ENCODE results near the gene ASB2. TPM values are rescaled to one million over a fixed set of nuclear protein-coding genes. Genes with fewer than 3 reads are reported as not detected.

ASB2 gene
- total RNA-seq, 1 experiment from 2014 or later, result 0.35 TPM

GRCh38 chr14:94020267-94020666 lies 43.9 kb upstream of the ASB2 start:
- Histone ChIP-seq H3K23ac (ENCODE audit: insufficient read length, low read depth, low read length) (no peak overlapping the region), H4K8ac (replicated peaks; ENCODE audit: insufficient read length, low read depth, low read length) (no peak overlapping the region), H4K20me1 (ENCODE audit: control insufficient read depth, insufficient read depth, insufficient read length) (no peaks in the 10 kb centered on the region), H2BK20ac (ENCODE audit: low read depth, low read length, poor library complexity, severe bottlenecking) (no peak overlapping the region), H4K5ac (ENCODE audit: insufficient read length, low read depth, low read length) (no peak overlapping the region), H2AK5ac (ENCODE audit: insufficient read length, low read length) (no peak overlapping the region), H3K23me2 (ENCODE audit: insufficient read length, low read depth, low read length, poor library complexity, severe bottlenecking) (no peaks in the 10 kb centered on the region), H3K4me1 (ENCODE audit: insufficient read depth, low read length) (no peaks in the 10 kb centered on the region; the same call in 1 of the 2 replicates), H3K18ac (ENCODE audit: insufficient read length, low read depth, low read length) (no peak overlapping the region), H3T11ph (ENCODE audit: low read length) (no peak overlapping the region), H3K4me2 (ENCODE audit: insufficient read depth, insufficient read length, low read length) (no peak overlapping the region), H3K14ac (ENCODE audit: insufficient read depth, low read length) (no peak overlapping the region), H3K4ac (ENCODE audit: low read depth, low read length) (no peak overlapping the region), H2BK120ac (ENCODE audit: low read depth, low read length, poor library complexity, severe bottlenecking) (no peak overlapping the region), H2BK5ac (ENCODE audit: insufficient read length, low read length) (no peak overlapping the region), H2BK12ac (ENCODE audit: insufficient read length, low read depth, low read length) (no peak overlapping the region), H4K91ac (ENCODE audit: insufficient read length, low read depth, low read length) (no peak overlapping the region), H3K27ac (ENCODE audit: insufficient read length, low read depth, low read length) (no peak overlapping the region), H3K9me3 (ENCODE audit: control insufficient read depth, low read depth, low read length) (no peaks in the 10 kb centered on the region), H3K79me2 (ENCODE audit: insufficient read depth, low read length) (no peaks in the 10 kb centered on the region), H3K27me3 (ENCODE audit: insufficient read depth, low read length) (no peaks in the 10 kb centered on the region), H3K9ac (ENCODE audit: extremely low read depth, insufficient read length, low read length) (no peak overlapping the region), H2BK15ac (ENCODE audit: low read depth, low read length) (no peak overlapping the region), H2AFZ (ENCODE audit: low read length) (no peak overlapping the region), H3K79me1 (ENCODE audit: insufficient read depth, low read depth, low read length, poor library complexity, severe bottlenecking) (no peaks in the 10 kb centered on the region), H3K56ac (ENCODE audit: insufficient read length, low read depth, low read length) (no peak overlapping the region)
- no peak for TF ChIP-seq CTCF (conservative IDR thresholded peaks at IDR 0.05)
- peaks cover 12% of the 10 kb centered on the region for H3K27me3 Mint-ChIP-seq (ENCODE audit: low read depth)
- H3K4me3 Mint-ChIP-seq, result no peak overlapping the region
- no CpG with 5 or more reads among the region's 4 CpGs for WGBS (ENCODE audit: extremely low coverage, insufficient read length, low lambda C conversion rate)
- no peaks in the 10 kb centered on the region for H3K36me3 Mint-ChIP-seq (ENCODE audit: insufficient read depth in 1 of 3, low read depth in 3 of 3)
- no peak overlapping the region for H3K27ac Mint-ChIP-seq
- peaks cover 21 to 46% of the 10 kb centered on the region in 2 experiments for H3K4me1 Mint-ChIP-seq
- no peak for DNase-seq
- no peaks in the 10 kb centered on the region; a peak in 1 of 5 replicates for H3K9me3 Mint-ChIP-seq
